Measurements from ENCODE around the gene FUZ. TPM values are rescaled to one million over a fixed set of nuclear protein-coding genes. Genes with fewer than 3 reads are reported as not detected.
A peak's percentile ranks its signal among the peaks of the same experiment; 100 is the strongest.

FUZ gene
- total and polyA plus RNA-seq, 2 donors (not counting 1 experiment from before 2014, with no cell fraction given), result 30.2 to 31.5 TPM

DNA sequence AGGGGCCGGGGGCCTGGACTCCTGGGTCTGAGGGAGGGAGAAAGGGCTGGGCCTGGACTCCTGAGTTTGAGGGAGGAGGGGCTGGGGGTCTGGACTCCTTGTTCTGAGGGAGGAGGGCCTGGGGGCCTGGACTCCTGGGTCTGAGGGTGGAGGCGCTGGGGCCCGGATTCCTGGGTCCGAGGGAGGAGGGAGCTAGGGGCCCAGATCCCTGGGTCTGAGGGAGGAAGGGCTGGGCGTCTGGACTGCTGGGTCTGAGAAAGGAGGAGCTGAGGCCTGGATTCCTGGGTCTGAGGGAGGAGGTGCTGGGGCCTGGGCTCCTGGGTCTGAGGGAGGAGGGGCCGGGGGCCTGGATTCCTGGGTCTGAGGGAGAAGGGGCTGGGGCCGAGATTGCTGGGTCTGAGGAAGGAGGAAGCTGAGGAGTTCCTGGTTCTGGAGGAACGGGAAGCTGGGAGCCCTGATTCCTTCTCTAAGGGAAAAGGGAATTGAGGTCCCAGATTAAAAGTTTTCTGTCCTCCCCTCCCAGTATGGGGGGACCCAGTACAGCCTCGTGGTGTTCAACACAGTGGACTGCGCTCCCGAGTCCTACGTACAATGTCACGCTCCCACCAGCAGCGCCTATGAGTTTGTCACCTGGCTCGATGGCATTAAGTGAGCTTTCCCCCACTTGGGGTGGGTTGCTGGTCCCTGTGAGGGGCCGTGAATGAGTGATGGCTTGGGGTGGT is 5.7 kb upstream of the FUZ start:
- no peaks in the 10 kb centered on the region for H3K27me3 Mint-ChIP-seq
- intact Hi-C loops (cut with micrococcal nuclease), result loop anchor here (1.0 to 5.0 kb wide), 3 partner anchors 31 to 702 kb away; partner anchors contain the start of genes C19orf73 and PPFIA3

More for the DNA sequence above, 5.7 kb upstream of the FUZ start:
- H3K9me3 Mint-ChIP-seq (ENCODE audit: insufficient read depth), result no peaks in the 10 kb centered on the region
- peak overlapping the region; percentile 97 for H3K4me3 Mint-ChIP-seq
- ATAC-seq (ENCODE audit: low read depth) (no peak), DNase-seq (no peak)
- peak overlapping the region; percentile 98 for H3K27ac Mint-ChIP-seq
- peak overlapping the region; percentile 92 for H3K4me2 ChIP-seq (replicated peaks; ENCODE audit: low read depth, low read length, poor library complexity, severe bottlenecking)
- 48% methylated on average over 15 of the region's 16 CpGs for WGBS (ENCODE audit: insufficient coverage)
- H3K79me2 ChIP-seq (ENCODE audit: control insufficient read depth, insufficient read depth, low read length), result peaks cover 53% of the 10 kb centered on the region
- peaks cover 43% of the 10 kb centered on the region for H3K4me1 Mint-ChIP-seq
- no peaks in the 10 kb centered on the region for H3K9me3 ChIP-seq (ENCODE audit: control extremely low read depth in 1 of 3, control insufficient read depth in 2 of 3, insufficient read depth in 1 of 3, low read length in 2 of 3)
- ChIA-PET POLR2A (interaction anchor here (0.6 to 2.4 kb wide), 4 partner anchors 32 to 51 kb away, joined by 5 to 9 read pairs (median 6); partner anchors contain the start of gene PNKP), CTCF (no interaction called here)
- H4K20me1 ChIP-seq (ENCODE audit: control insufficient read depth, insufficient read depth, low read length, poor library complexity, severe bottlenecking), result peaks cover 41% of the 10 kb centered on the region
- no peaks in the 10 kb centered on the region for H3K27me3 ChIP-seq (replicated peaks in 1 of 4; ENCODE audit: control extremely low read depth in 1 of 4, control insufficient read depth in 3 of 4, insufficient read depth in 4 of 4, low read length in 3 of 4)
- TF ChIP-seq EZH2 (IDR thresholded peaks at IDR 0.05; ENCODE audit: borderline replicate concordance, insufficient read depth, low read depth, low read length, poor library complexity, severe bottlenecking) (no peak), CTCF (IDR thresholded peaks at IDR 0.05) (no peak)
- peak overlapping the region; percentile 89 to 98 for H3K27ac ChIP-seq (ENCODE audit: low read length in 2 of 2)
- peak overlapping the region; percentile 96 for H3K9ac ChIP-seq (ENCODE audit: low read length)
- H3K4me3 ChIP-seq (ENCODE audit: control extremely low read depth in 1 of 5, extremely low read depth in 1 of 5, insufficient read depth in 1 of 5, low read depth in 2 of 5, low read length in 4 of 5), result peak overlapping the region; percentile 69 to 99 (median 94)
- peaks cover 19 to 35% of the 10 kb centered on the region in 2 donors for H3K4me1 ChIP-seq (ENCODE audit: control insufficient read depth in 2 of 2, insufficient read depth in 2 of 2, low read length in 2 of 2)
- peaks cover 2 to 19% of the 10 kb centered on the region in 2 experiments for H3K36me3 ChIP-seq (replicated peaks in 1 of 2; ENCODE audit: control extremely low read depth in 1 of 2, control insufficient read depth in 1 of 2, extremely low read depth in 1 of 2, insufficient read depth in 2 of 2, low read length in 1 of 2)
- peak overlapping the region; percentile 84 for H2AFZ ChIP-seq (ENCODE audit: insufficient read depth, low read depth, low read length, poor library complexity, severe bottlenecking)
